ENCODE results near the gene THRAP3. TPM values are rescaled to one million over a fixed set of nuclear protein-coding genes. Genes with fewer than 3 reads are reported as not detected.

The THRAP3 gene
- total and polyA plus RNA-seq, 9 of the 15 experiments (the other 6 are each of a cell fraction or from before 2014, with no cell fraction given) = 66.2 to 135 (median 113) TPM

DNA sequence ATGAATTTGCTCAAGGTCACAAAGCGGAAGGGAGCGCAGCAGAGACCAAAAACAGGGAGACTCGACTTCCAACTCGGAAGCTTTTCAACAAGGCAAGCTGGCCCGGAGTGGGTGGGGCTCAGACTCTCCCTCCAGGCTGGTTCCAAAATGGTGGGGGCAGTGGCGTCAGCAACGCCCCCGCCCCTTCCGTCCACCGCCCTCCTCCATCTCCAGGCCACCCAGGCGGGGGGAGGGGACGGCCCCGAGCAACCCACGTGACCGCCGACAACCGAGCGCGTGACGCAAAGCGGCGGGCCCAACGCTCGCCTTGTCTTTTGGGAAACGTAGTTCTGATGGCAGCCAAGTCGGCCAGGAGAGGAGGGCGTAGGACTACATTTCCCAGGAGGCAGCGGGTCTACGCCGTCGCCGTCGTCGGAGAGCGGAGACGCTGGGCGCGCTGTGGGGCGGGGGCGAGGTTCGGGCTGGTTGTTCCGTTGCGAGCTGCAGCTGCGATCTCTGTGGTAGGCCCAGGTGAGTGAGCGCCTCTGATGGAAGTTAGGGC, at the start of gene THRAP3 (continued):
- TF ChIP-seq, protein P1, sequence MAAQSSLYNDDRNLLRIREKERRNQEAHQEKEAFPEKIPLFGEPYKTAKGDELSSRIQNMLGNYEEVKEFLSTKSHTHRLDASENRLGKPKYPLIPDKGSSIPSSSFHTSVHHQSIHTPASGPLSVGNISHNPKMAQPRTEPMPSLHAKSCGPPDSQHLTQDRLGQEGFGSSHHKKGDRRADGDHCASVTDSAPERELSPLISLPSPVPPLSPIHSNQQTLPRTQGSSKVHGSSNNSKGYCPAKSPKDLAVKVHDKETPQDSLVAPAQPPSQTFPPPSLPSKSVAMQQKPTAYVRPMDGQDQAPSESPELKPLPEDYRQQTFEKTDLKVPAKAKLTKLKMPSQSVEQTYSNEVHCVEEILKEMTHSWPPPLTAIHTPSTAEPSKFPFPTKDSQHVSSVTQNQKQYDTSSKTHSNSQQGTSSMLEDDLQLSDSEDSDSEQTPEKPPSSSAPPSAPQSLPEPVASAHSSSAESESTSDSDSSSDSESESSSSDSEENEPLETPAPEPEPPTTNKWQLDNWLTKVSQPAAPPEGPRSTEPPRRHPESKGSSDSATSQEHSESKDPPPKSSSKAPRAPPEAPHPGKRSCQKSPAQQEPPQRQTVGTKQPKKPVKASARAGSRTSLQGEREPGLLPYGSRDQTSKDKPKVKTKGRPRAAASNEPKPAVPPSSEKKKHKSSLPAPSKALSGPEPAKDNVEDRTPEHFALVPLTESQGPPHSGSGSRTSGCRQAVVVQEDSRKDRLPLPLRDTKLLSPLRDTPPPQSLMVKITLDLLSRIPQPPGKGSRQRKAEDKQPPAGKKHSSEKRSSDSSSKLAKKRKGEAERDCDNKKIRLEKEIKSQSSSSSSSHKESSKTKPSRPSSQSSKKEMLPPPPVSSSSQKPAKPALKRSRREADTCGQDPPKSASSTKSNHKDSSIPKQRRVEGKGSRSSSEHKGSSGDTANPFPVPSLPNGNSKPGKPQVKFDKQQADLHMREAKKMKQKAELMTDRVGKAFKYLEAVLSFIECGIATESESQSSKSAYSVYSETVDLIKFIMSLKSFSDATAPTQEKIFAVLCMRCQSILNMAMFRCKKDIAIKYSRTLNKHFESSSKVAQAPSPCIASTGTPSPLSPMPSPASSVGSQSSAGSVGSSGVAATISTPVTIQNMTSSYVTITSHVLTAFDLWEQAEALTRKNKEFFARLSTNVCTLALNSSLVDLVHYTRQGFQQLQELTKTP (IDR thresholded peaks at IDR 0.05; ENCODE audit: low read depth in 1 of 2, partially characterized antibody in 2 of 2) = peak in 1 of 2 experiments; percentile 99
- TF ChIP-seq ZZZ3 (IDR thresholded peaks at IDR 0.05) = no peak
- TF ChIP-seq SMAD4 (CRISPR knock-in tag; conservative IDR thresholded peaks at IDR 0.05) = no peak
- no peak for TF ChIP-seq MEF2D (tag; conservative IDR thresholded peaks at IDR 0.05; ENCODE audit: low read depth)
- peak; percentile 30; the same call in 1 of the 2 replicates for TF ChIP-seq RFX5 (IDR thresholded peaks at IDR 0.05; ENCODE audit: low read depth, low read length)
- no peak for TF ChIP-seq DACH1 (IDR thresholded peaks at IDR 0.05; ENCODE audit: partially characterized antibody)
- TF ChIP-seq PML (IDR thresholded peaks at IDR 0.05; ENCODE audit: low read length) = peak; percentile 54; the same call in 1 of the 2 replicates
- TF ChIP-seq ILK (tag; IDR thresholded peaks at IDR 0.05; ENCODE audit: borderline replicate concordance, low read depth) = no peak
- TF ChIP-seq, protein P2, sequence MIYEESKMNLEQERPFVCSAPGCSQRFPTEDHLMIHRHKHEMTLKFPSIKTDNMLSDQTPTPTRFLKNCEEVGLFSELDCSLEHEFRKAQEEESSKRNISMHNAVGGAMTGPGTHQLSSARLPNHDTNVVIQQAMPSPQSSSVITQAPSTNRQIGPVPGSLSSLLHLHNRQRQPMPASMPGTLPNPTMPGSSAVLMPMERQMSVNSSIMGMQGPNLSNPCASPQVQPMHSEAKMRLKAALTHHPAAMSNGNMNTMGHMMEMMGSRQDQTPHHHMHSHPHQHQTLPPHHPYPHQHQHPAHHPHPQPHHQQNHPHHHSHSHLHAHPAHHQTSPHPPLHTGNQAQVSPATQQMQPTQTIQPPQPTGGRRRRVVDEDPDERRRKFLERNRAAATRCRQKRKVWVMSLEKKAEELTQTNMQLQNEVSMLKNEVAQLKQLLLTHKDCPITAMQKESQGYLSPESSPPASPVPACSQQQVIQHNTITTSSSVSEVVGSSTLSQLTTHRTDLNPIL (CRISPR knock-in tag; IDR thresholded peaks at IDR 0.05) = no peak
- no peak for TF ChIP-seq PTTG1 (tag; IDR thresholded peaks at IDR 0.05; ENCODE audit: low read depth)
- peak; percentile 60 for TF ChIP-seq MYC (IDR thresholded peaks at IDR 0.05; ENCODE audit: low read depth, low read length)
- no peak for TF ChIP-seq MYC (CRISPR knock-in tag; IDR thresholded peaks at IDR 0.05; ENCODE audit: borderline replicate concordance, low read depth)
- TF ChIP-seq STAG1 (CRISPR knock-in tag; IDR thresholded peaks at IDR 0.05; ENCODE audit: borderline replicate concordance) = no peak
- peak; percentile 93 for TF ChIP-seq CCNT2 (IDR thresholded peaks at IDR 0.05; ENCODE audit: borderline replicate concordance, extremely low read depth, insufficient read length, low read depth, low read length)
- TF ChIP-seq, protein P3, sequence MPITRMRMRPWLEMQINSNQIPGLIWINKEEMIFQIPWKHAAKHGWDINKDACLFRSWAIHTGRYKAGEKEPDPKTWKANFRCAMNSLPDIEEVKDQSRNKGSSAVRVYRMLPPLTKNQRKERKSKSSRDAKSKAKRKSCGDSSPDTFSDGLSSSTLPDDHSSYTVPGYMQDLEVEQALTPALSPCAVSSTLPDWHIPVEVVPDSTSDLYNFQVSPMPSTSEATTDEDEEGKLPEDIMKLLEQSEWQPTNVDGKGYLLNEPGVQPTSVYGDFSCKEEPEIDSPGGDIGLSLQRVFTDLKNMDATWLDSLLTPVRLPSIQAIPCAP (CRISPR knock-in tag; IDR thresholded peaks at IDR 0.05; ENCODE audit: borderline replicate concordance) = no peak
- peak; percentile 72 to 79 for TF ChIP-seq NRF1 (conservative IDR thresholded peaks at IDR 0.05 in 1 of 2, IDR thresholded peaks at IDR 0.05 in 1 of 2)
- TF ChIP-seq KAT8 (IDR thresholded peaks at IDR 0.05; ENCODE audit: low read depth) = 0 out of 2 replicates have a peak, but pooled peaks have one; percentile 2
- TF ChIP-seq TFAM (CRISPR knock-in tag; conservative IDR thresholded peaks at IDR 0.05) = no peak
- TF ChIP-seq, protein P4, sequence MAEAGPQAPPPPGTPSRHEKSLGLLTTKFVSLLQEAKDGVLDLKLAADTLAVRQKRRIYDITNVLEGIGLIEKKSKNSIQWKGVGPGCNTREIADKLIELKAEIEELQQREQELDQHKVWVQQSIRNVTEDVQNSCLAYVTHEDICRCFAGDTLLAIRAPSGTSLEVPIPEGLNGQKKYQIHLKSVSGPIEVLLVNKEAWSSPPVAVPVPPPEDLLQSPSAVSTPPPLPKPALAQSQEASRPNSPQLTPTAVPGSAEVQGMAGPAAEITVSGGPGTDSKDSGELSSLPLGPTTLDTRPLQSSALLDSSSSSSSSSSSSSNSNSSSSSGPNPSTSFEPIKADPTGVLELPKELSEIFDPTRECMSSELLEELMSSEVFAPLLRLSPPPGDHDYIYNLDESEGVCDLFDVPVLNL (CRISPR knock-in tag; IDR thresholded peaks at IDR 0.05; ENCODE audit: low read depth) = peak; percentile 79

Measured in K562 (cell line).